ENCODE results near the gene ISCA2.

Gene ISCA2

DNA sequence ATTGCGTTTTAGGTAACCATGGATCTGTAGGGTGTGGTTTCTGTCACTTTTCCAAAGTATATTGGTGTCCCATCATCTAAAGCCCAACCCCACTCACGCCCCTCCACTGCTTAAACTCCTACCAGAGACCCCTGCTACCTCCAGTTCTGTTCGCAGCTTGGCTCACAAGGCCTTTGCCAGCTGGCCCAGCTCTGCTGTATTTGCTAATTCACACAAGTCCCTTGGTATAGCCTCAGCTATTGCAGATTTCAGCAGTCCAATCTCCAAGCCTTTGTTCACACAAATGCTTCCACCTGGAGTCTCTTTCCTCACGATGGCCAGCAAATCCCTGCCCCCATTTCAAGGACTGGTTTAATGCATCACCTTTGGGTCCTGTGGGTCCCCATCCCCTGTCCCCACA is 24.2 kb downstream of the ISCA2 start:
- Histone ChIP-seq H3K9ac (ENCODE audit: low read length) (no peak overlapping the region), H3F3A (ENCODE audit: insufficient read depth) (no peaks in the 10 kb centered on the region), H3K4me2 (ENCODE audit: low read depth, low read length, poor library complexity, severe bottlenecking) (no peak overlapping the region), H3K9me2 (replicated peaks; ENCODE audit: insufficient read depth, low read length) (no peaks in the 10 kb centered on the region), H4K20me1 (ENCODE audit: low read depth, low read length) (no peaks in the 10 kb centered on the region), H3K27ac (ENCODE audit: low read depth, low read length) (no peak overlapping the region), H2AFZ (ENCODE audit: low read depth, low read length, severe bottlenecking) (no peak overlapping the region), H3K27me3 (ENCODE audit: low read length) (no peaks in the 10 kb centered on the region), H3K9me3 (ENCODE audit: insufficient read depth, low read length) (no peaks in the 10 kb centered on the region), H3K79me2 (ENCODE audit: insufficient read depth, low read length) (no peaks in the 10 kb centered on the region), H3K36me3 (ENCODE audit: low read length) (no peaks in the 10 kb centered on the region), H3K4me3 (ENCODE audit: insufficient read depth, low read length, poor library complexity, severe bottlenecking) (no peak overlapping the region)
- TF ChIP-seq, protein P1, sequence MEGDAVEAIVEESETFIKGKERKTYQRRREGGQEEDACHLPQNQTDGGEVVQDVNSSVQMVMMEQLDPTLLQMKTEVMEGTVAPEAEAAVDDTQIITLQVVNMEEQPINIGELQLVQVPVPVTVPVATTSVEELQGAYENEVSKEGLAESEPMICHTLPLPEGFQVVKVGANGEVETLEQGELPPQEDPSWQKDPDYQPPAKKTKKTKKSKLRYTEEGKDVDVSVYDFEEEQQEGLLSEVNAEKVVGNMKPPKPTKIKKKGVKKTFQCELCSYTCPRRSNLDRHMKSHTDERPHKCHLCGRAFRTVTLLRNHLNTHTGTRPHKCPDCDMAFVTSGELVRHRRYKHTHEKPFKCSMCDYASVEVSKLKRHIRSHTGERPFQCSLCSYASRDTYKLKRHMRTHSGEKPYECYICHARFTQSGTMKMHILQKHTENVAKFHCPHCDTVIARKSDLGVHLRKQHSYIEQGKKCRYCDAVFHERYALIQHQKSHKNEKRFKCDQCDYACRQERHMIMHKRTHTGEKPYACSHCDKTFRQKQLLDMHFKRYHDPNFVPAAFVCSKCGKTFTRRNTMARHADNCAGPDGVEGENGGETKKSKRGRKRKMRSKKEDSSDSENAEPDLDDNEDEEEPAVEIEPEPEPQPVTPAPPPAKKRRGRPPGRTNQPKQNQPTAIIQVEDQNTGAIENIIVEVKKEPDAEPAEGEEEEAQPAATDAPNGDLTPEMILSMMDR (IDR thresholded peaks at IDR 0.05; ENCODE audit: insufficient read depth, low read length, poor library complexity, severe bottlenecking), result no peak
- TF ChIP-seq EZH2phosphoT487 (conservative IDR thresholded peaks at IDR 0.05; ENCODE audit: low read length), result no peak

- Histone ChIP-seq H3K9me2 (replicated peaks; ENCODE audit: insufficient read depth, low read length) (no peaks in the 10 kb centered on the region), H3F3A (ENCODE audit: insufficient read depth) (no peaks in the 10 kb centered on the region), H4K20me1 (ENCODE audit: low read depth, low read length) (no peaks in the 10 kb centered on the region), H3K9me3 (ENCODE audit: insufficient read depth, low read length) (no peaks in the 10 kb centered on the region), H2AFZ (ENCODE audit: low read depth, low read length, severe bottlenecking) (no peak overlapping the region), H3K27ac (ENCODE audit: low read depth, low read length) (no peak overlapping the region), H3K9ac (ENCODE audit: low read length) (no peak overlapping the region), H3K79me2 (ENCODE audit: insufficient read depth, low read length) (no peaks in the 10 kb centered on the region), H3K27me3 (ENCODE audit: low read length) (no peaks in the 10 kb centered on the region), H3K4me2 (ENCODE audit: low read depth, low read length, poor library complexity, severe bottlenecking) (no peak overlapping the region), H3K36me3 (ENCODE audit: low read length) (no peaks in the 10 kb centered on the region), H3K4me3 (ENCODE audit: insufficient read depth, low read length, poor library complexity, severe bottlenecking) (no peak overlapping the region)
- no peak for TF ChIP-seq EZH2phosphoT487 (conservative IDR thresholded peaks at IDR 0.05; ENCODE audit: low read length)
- TF ChIP-seq, protein P1 (IDR thresholded peaks at IDR 0.05; ENCODE audit: insufficient read depth, low read length, poor library complexity, severe bottlenecking), result no peak
These were observed 24.7 kb downstream of the ISCA2 start for GRCh38 chr14:74518221-74518620.

- Histone ChIP-seq H3K9me3 (ENCODE audit: insufficient read depth, low read length) (no peaks in the 10 kb centered on the region), H3K4me3 (ENCODE audit: insufficient read depth, low read length, poor library complexity, severe bottlenecking) (no peak overlapping the region), H4K20me1 (ENCODE audit: low read depth, low read length) (no peaks in the 10 kb centered on the region), H3K9me2 (replicated peaks; ENCODE audit: insufficient read depth, low read length) (no peaks in the 10 kb centered on the region), H3K79me2 (ENCODE audit: insufficient read depth, low read length) (no peaks in the 10 kb centered on the region), H3K36me3 (ENCODE audit: low read length) (no peaks in the 10 kb centered on the region), H3K27me3 (ENCODE audit: low read length) (no peaks in the 10 kb centered on the region), H3F3A (ENCODE audit: insufficient read depth) (no peaks in the 10 kb centered on the region), H3K9ac (ENCODE audit: low read length) (no peak overlapping the region), H3K27ac (ENCODE audit: low read depth, low read length) (no peak overlapping the region), H2AFZ (ENCODE audit: low read depth, low read length, severe bottlenecking) (no peak overlapping the region), H3K4me2 (ENCODE audit: low read depth, low read length, poor library complexity, severe bottlenecking) (no peak overlapping the region)
- TF ChIP-seq EZH2phosphoT487 (conservative IDR thresholded peaks at IDR 0.05; ENCODE audit: low read length), result no peak
- TF ChIP-seq, protein P1 (IDR thresholded peaks at IDR 0.05; ENCODE audit: insufficient read depth, low read length, poor library complexity, severe bottlenecking), result no peak
These were observed 25.9 kb downstream of the ISCA2 start for GRCh38 chr14:74519316-74520074.
